Measurements from ENCODE around the gene BHMT2. TPM values are rescaled to one million over a fixed set of nuclear protein-coding genes. Genes with fewer than 3 reads are reported as not detected.

Gene BHMT2
- total and polyA plus RNA-seq, 2 experiments from 2014 or later = 1.7 to 1.9 TPM

GRCh38 chr5:79077680-79078365 lies 8.3 kb downstream of the BHMT2 start:
- H3K4me1 Mint-ChIP-seq = peaks cover 7% of the 10 kb centered on the region; the same call in 2 of the 3 replicates
- H3K9me3 Mint-ChIP-seq = peaks cover 3% of the 10 kb centered on the region; the same call in 1 of the 3 replicates
- H3K36me3 Mint-ChIP-seq (ENCODE audit: low read depth) = no peaks in the 10 kb centered on the region
- H2AFZ ChIP-seq = no peak overlapping the region
- H3K9me2 ChIP-seq (ENCODE audit: insufficient read depth) = no peaks in the 10 kb centered on the region
- H3K79me2 ChIP-seq (replicated peaks; ENCODE audit: insufficient read depth) = no peaks in the 10 kb centered on the region
- H3K4me3 Mint-ChIP-seq = no peak overlapping the region
- DNase-seq (ENCODE audit: low spot score) (no peak), ATAC-seq (no peak)
- H3K27me3 Mint-ChIP-seq (ENCODE audit: insufficient read depth, low read depth, poor library complexity) = no peaks in the 10 kb centered on the region
- H3K27me3 ChIP-seq (ENCODE audit: insufficient read depth) = no peaks in the 10 kb centered on the region
- no peak for TF ChIP-seq STAT1 (IDR thresholded peaks at IDR 0.05; ENCODE audit: unreplicated experiment)
- TF ChIP-seq CREB1 (CRISPR knock-in tag; IDR thresholded peaks at IDR 0.05; ENCODE audit: low read depth) = no peak
- no peak for TF ChIP-seq ZNF331 (CRISPR knock-in tag; IDR thresholded peaks at IDR 0.05; ENCODE audit: low read depth)
- no peak for TF ChIP-seq EZH2 (IDR thresholded peaks at IDR 0.05; ENCODE audit: low read depth, unreplicated experiment)
- no peak overlapping the region for H3K27ac ChIP-seq (ENCODE audit: low read depth)
- H3K4me3 ChIP-seq = no peak overlapping the region
- H3K4me2 ChIP-seq = no peak overlapping the region
- no peaks in the 10 kb centered on the region for H3K36me3 ChIP-seq (ENCODE audit: insufficient read depth)
- H4K20me1 ChIP-seq (replicated peaks; ENCODE audit: insufficient read depth) = no peaks in the 10 kb centered on the region
- H3K4me1 ChIP-seq (ENCODE audit: insufficient read depth) = no peaks in the 10 kb centered on the region
- no peaks in the 10 kb centered on the region for H3F3A ChIP-seq (replicated peaks; ENCODE audit: low read depth)
- H3K27ac Mint-ChIP-seq = no peak overlapping the region

- DNase-seq (ENCODE audit: low spot score) = no peak
- Histone ChIP-seq H3F3A (replicated peaks; ENCODE audit: low read depth) (no peaks in the 10 kb centered on the region), H3K4me1 (ENCODE audit: insufficient read depth) (no peaks in the 10 kb centered on the region), H2AFZ (no peak overlapping the region), H3K4me2 (no peak overlapping the region), H4K20me1 (replicated peaks; ENCODE audit: insufficient read depth) (no peaks in the 10 kb centered on the region), H3K79me2 (replicated peaks; ENCODE audit: insufficient read depth) (no peaks in the 10 kb centered on the region), H3K36me3 (ENCODE audit: insufficient read depth) (no peaks in the 10 kb centered on the region), H3K4me3 (no peak overlapping the region), H3K27ac (ENCODE audit: low read depth) (no peak overlapping the region), H3K27me3 (ENCODE audit: insufficient read depth) (no peaks in the 10 kb centered on the region), H3K9me2 (ENCODE audit: insufficient read depth) (no peaks in the 10 kb centered on the region)
- ATAC-seq = no peak
- H3K4me3 Mint-ChIP-seq = no peak overlapping the region
- no peaks in the 10 kb centered on the region for H3K36me3 Mint-ChIP-seq (ENCODE audit: low read depth)
- no peak overlapping the region for H3K27ac Mint-ChIP-seq
- no peaks in the 10 kb centered on the region for H3K27me3 Mint-ChIP-seq (ENCODE audit: insufficient read depth, low read depth, poor library complexity)
- peaks cover 5% of the 10 kb centered on the region; the same call in 1 of the 3 replicates for H3K4me1 Mint-ChIP-seq
- no peaks in the 10 kb centered on the region for H3K9me3 Mint-ChIP-seq
- TF ChIP-seq CREB1 (CRISPR knock-in tag; IDR thresholded peaks at IDR 0.05; ENCODE audit: low read depth) (no peak), STAT1 (IDR thresholded peaks at IDR 0.05; ENCODE audit: unreplicated experiment) (no peak), REST (IDR thresholded peaks at IDR 0.05; ENCODE audit: unreplicated experiment) (no peak), ZNF462 (CRISPR knock-in tag; IDR thresholded peaks at IDR 0.05) (no peak), ETS1 (IDR thresholded peaks at IDR 0.05) (no peak), ZNF114 (CRISPR knock-in tag; IDR thresholded peaks at IDR 0.05) (no peak), ZNF331 (CRISPR knock-in tag; IDR thresholded peaks at IDR 0.05; ENCODE audit: low read depth) (no peak), POLR2AphosphoS5 (IDR thresholded peaks at IDR 0.05; ENCODE audit: low read depth) (no peak), NANOG (IDR thresholded peaks at IDR 0.05; ENCODE audit: borderline replicate concordance) (no peak), EZH2phosphoT487 (IDR thresholded peaks at IDR 0.05; ENCODE audit: unreplicated experiment) (no peak)
These were observed 11.2 kb downstream of the BHMT2 start for GRCh38 chr5:79080804-79081203.
